AG04450 (cell line): Measurements from ENCODE around the gene INCENP. TPM values are rescaled to one million over a fixed set of nuclear protein-coding genes. Genes with fewer than 3 reads are reported as not detected.

Experiments used
- CTCF ChIA-PET: fragments of 300-600, 350-600 bp; formaldehyde crosslinking; extraction: SDS; loops from one replicate; lab custom pipeline; 2022; ENCODE audit warnings: antibody characterized with exemption, inconsistent platforms; lab: Charles Lee
- POLR2A ChIA-PET: fragments of 350-600 bp; formaldehyde crosslinking; extraction: SDS; loops from one replicate; lab custom pipeline; 2021; ENCODE audit warnings: antibody characterized with exemption, inconsistent platforms; lab: Yijun Ruan, JAX
- DNase-seq: peaks from one replicate; pipeline ENCODE4 v3.0.0-alpha.2; 2011; ENCODE audit warnings: low read depth, low spot score
- H3K27ac ChIP-seq: one replicate; pipeline ENCODE4 v1.5.1; 2012; ENCODE audit warnings: low read depth, low read length, control low read depth
- H3K27me3 ChIP-seq: one replicate; pipeline ENCODE4 v1.6.0; 2012; ENCODE audit warnings: low read length; ENCODE audit not compliant: control insufficient read depth, insufficient read depth
- H3K4me3 ChIP-seq: 2 replicates; pipeline ENCODE4 v1.5.1; 2011; ENCODE audit warnings: mild to moderate bottlenecking, low read depth, low read length, control low read depth
- H3K9me3 ChIP-seq: 2 replicates; pipeline ENCODE4 v1.5.1; 2012; ENCODE audit warnings: low read length; ENCODE audit not compliant: control insufficient read depth, insufficient read depth
- CTCF ChIP-seq: IDR thresholded peaks from 2 replicates; pipeline ENCODE4 v1.5.1; 2011; ENCODE audit warnings: low read depth, low read length, control low read depth, inconsistent platforms
- polyA plus RNA-seq: library from polyadenylated mRNA; depleted of rRNA; stranded (reverse); fragments of >200 nt; gene quantifications from 2 replicates; pipeline ENCODE4 v1.2.3, GENCODE V29; 2011

Gene INCENP
- polyA plus RNA-seq, 1 experiment: 6.4 TPM

GRCh38 chr11:62129590-62130282, 5.9 kb downstream of the INCENP start:
- DNase-seq: no peak
- ChIA-PET POLR2A (no interaction called here), CTCF (interaction anchor here (1.1 kb wide), 1 partner anchor 183 kb away, joined by 3 read pairs; no protein-coding TSS in a partner anchor)

GRCh38 chr11:62130283-62131169, 6.7 kb downstream of the INCENP start:
- Histone ChIP-seq H3K27ac (no peak overlapping the region), H3K9me3 (no peaks in the 10 kb centered on the region), H3K27me3 (no peaks in the 10 kb centered on the region), H3K4me3 (no peak overlapping the region)
- DNase-seq: no peak
- CTCF ChIA-PET: interaction anchor here (1.1 to 1.7 kb wide), 2 partner anchors 23 to 182 kb away, joined by 3 to 6 read pairs; no protein-coding TSS in a partner anchor
- TF ChIP-seq CTCF: no peak
- POLR2A ChIA-PET: no interaction called here

More at GRCh38 chr11:62129590-62130282, 5.9 kb downstream of the INCENP start:
- no peak overlapping the region for H3K27ac ChIP-seq
- TF ChIP-seq CTCF: no peak
- no peak overlapping the region for H3K4me3 ChIP-seq
- H3K9me3 ChIP-seq: no peaks in the 10 kb centered on the region
- no peaks in the 10 kb centered on the region for H3K27me3 ChIP-seq

- no peak for DNase-seq
- Histone ChIP-seq H3K27ac (no peak overlapping the region), H3K27me3 (no peaks in the 10 kb centered on the region), H3K9me3 (no peaks in the 10 kb centered on the region), H3K4me3 (no peak overlapping the region)
- no peak for TF ChIP-seq CTCF
- ChIA-PET CTCF (interaction anchor here (1.1 to 1.7 kb wide), 2 partner anchors 23 to 182 kb away, joined by 3 to 6 read pairs; no protein-coding TSS in a partner anchor), POLR2A (no interaction called here)
Measured at GRCh38 chr11:62131170-62131464, 7.3 kb downstream of the INCENP start.

GRCh38 chr11:62132191-62132590, 8.4 kb downstream of the INCENP start:
- POLR2A ChIA-PET: no interaction called here
- CTCF ChIA-PET: no interaction called here

More at GRCh38 chr11:62132191-62132590, 8.4 kb downstream of the INCENP start:
- no peak for TF ChIP-seq CTCF
- Histone ChIP-seq H3K27ac (no peak overlapping the region), H3K4me3 (no peak overlapping the region), H3K27me3 (no peaks in the 10 kb centered on the region), H3K9me3 (no peaks in the 10 kb centered on the region)
- DNase-seq: no peak
